Measurements from ENCODE around the gene CLDN7. TPM values are rescaled to one million over a fixed set of nuclear protein-coding genes. Genes with fewer than 3 reads are reported as not detected.

CLDN7 gene
- polyA plus RNA-seq, 6 donors from 2014 or later = 2.9 to 6.9 (median 4.8) TPM; not detected in 1

DNA sequence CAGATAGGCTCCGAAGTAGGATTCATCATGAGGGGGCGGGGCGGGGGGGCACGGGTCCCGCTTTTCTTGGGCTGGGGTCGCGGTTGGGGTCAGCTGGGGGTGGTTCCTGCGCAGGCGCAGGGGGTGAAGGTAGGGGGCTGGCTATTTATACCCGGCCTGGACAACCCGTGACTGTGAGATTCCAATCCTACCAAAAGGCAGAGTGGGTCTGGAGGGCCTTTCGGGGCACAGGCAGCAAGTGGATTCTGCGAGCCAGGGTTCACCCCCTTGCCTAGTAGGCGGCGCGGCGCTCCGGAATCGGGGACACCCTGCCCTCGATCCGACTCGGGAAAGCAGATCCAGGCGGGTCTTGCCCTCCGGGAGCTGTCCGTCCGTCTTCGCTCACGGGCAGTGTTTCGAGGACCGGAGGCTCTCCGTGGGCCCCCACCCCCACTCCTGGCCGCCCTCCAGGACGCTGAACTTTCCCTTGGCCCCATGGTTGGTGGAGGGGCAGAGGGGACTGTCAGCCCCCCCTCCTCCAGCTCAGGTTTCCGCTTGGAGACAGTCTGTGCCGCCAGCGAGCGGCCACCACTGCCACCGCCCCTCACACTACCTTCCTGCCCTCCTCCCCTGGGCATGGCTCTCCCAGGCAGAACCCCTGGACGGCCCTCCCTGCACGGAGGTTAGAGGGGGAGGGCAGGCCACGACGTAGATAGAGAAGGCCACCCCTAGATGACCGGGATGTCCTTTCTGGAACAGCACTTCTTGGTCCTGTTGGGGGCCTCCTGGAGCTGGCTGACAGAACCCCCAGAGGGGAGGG, 19.9 kb upstream of the CLDN7 start:
- DNase-seq = no peak
- H3K4me1 Mint-ChIP-seq = peaks cover 18 to 37% (median 30%) of the 10 kb centered on the region in 3 donors
- no peaks in the 10 kb centered on the region for H3K9me3 Mint-ChIP-seq
- no peak for ATAC-seq (ENCODE audit: low read depth in 2 of 2)
- H3K4me3 Mint-ChIP-seq = peak overlapping the region; percentile 80 to 92 (median 87)
- peak overlapping the region in 3 of 6 donors; percentile 26 to 64 (median 42) for H3K27ac Mint-ChIP-seq
- H3K27me3 Mint-ChIP-seq = peaks cover 18 to 58% (median 29%) of the 10 kb centered on the region in 3 donors
- no peaks in the 10 kb centered on the region for H3K36me3 Mint-ChIP-seq

DNA sequence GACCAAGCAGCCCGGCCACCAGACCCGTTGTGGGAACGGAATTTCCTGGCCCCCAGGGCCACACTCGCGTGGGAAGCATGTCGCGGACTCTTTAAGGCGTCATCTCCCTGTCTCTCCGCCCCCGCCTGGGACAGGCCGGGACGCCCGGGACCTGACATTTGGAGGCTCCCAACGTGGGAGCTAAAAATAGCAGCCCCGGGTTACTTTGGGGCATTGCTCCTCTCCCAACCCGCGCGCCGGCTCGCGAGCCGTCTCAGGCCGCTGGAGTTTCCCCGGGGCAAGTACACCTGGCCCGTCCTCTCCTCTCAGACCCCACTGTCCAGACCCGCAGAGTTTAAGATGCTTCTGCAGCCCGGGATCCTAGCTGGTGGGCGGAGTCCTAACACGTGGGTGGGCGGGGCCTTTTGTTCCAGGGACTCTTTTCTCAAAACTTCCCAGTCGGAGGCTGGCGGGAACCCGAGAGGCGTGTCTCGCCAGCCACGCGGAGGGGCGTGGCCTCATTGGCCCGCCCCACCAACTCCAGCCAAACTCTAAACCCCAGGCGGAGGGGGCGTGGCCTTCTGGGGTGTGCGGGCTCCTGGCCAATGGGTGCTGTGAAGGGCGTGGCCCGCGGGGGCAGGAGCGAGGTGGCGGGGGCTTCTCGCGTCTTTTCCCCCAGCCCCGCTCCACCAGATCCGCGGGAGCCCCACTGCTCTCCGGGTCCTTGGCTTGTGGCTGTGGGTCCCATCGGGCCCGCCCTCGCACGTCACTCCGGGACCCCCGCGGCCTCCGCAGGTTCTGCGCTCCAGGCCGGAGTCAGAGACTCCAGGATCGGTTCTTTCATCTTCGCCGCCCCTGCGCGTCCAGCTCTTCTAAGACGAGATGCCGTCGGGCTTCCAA, 19.0 kb upstream of the CLDN7 start, which contains the start of gene SLC2A4:
Gene SLC2A4, plus strand, starts transcription at position 645 of the 879 bp plus-strand sequence. Its CDS starts 217 bp downstream, at position 862.
- Mint-ChIP-seq H3K27ac (peak within 1 kb of the TSS; percentile 64 to 96 (median 90)), H3K4me3 (peak within 1 kb of the TSS; percentile 80 to 92 (median 88)), H3K36me3 (no peaks in the 10 kb centered on the region), H3K9me3 (no peaks in the 10 kb centered on the region), H3K4me1 (peaks cover 18 to 37% (median 26%) of the 10 kb centered on the region in 3 donors), H3K27me3 (peaks cover 16 to 50% (median 24%) of the 10 kb centered on the region in 3 donors)
- DNase-seq (peak; percentile 73), ATAC-seq (ENCODE audit: low read depth in 2 of 2) (peak; percentile 60 to 68)

DNA sequence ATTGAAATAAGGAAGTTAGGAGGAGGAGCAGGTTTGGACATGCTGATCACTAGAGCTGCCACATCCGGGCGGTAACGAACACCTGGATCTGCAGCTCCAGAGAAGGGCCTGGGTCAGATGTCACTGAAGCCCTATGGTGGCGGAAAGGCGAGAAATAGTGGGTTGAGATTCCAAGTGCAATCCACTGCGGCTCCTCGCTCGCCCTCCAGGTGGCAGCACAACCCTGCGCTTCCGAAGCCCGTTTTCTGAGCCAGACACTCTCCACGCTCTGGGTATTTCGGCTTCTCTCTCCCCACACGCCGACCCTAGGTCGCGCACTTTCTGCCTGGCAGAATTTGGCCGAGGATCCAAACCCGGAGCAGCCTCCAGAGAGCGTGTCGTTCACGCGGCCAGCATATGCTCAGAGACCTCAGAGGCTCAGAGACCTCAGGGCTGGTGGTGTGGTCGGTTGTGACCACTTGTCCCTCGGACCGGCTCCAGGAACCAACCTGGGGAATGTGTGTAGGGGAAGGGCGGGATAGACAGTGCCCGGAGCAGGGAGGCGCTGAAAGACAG, 18.3 kb upstream of the CLDN7 start:
- Mint-ChIP-seq H3K9me3 (no peaks in the 10 kb centered on the region), H3K27me3 (peaks cover 10 to 44% (median 20%) of the 10 kb centered on the region in 3 donors)
- ATAC-seq (ENCODE audit: low read depth in 2 of 2) = peak; percentile 83 to 84

DNA sequence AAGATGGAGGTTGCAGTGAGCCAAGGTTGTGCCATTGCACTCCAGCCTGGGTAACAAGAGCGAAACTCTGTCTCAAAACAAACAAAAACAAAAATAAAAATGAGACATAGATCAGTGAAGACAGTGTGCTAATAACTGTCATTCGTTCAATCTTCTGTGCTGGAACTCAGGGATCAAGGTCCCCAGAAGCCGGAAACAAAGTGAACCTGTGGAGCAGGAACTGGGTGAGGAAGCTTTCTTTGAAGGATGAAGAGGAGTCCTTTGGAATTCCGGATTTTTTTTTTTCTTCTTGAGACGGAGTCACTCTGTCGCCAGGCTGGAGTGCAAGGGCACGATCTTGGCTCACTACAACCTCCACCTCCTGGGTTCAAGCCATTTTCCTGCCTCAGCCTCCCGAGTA, 17.2 kb upstream of the CLDN7 start:
- Mint-ChIP-seq H3K27ac (peak overlapping the region in 1 of 6 donors; percentile 29), H3K4me3 (peak overlapping the region in 1 of 8 donors; percentile 5), H3K36me3 (no peaks in the 10 kb centered on the region), H3K27me3 (peaks cover 10 to 33% (median 20%) of the 10 kb centered on the region in 3 donors), H3K4me1 (peaks cover 18 to 37% (median 26%) of the 10 kb centered on the region in 3 donors), H3K9me3 (no peaks in the 10 kb centered on the region)
- no peak for ATAC-seq (ENCODE audit: low read depth in 2 of 2)
- no peak for DNase-seq

More for the DNA sequence above, 18.3 kb upstream of the CLDN7 start:
- Mint-ChIP-seq H3K4me1 (peaks cover 18 to 37% (median 26%) of the 10 kb centered on the region in 3 donors), H3K36me3 (no peaks in the 10 kb centered on the region), H3K27ac (peak overlapping the region; percentile 44 to 96 (median 88)), H3K4me3 (peak overlapping the region; percentile 80 to 92 (median 88))
- peak; percentile 85 for DNase-seq

DNA sequence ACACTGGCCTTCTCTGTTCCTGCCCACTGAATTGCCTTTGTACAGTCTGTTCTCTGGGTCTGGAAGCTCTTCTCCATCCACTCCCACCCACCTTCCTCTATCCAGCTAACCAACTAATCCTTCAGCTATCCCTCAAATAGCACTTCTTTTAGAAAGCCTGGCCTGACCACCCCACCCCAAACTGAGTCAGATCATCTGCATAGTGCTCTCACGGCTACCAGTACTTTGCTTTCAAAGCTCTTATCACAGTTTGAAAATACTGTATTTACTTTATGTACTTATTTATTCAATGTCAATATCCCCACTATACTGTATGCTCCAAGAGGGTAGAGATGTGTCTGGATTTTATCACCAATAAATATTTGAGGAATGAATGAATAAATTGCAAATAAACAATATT, 4.5 kb upstream of the CLDN7 start:
- peaks cover 15 to 19% (median 17%) of the 10 kb centered on the region in 3 donors for H3K4me1 Mint-ChIP-seq
- H3K36me3 Mint-ChIP-seq = no peaks in the 10 kb centered on the region
- ATAC-seq (ENCODE audit: low read depth in 2 of 2) = no peak
- no peak for DNase-seq
- H3K27me3 Mint-ChIP-seq = peaks cover 13 to 44% (median 32%) of the 10 kb centered on the region in 3 donors
- no peaks in the 10 kb centered on the region for H3K9me3 Mint-ChIP-seq
- no peak overlapping the region for H3K27ac Mint-ChIP-seq
- H3K4me3 Mint-ChIP-seq = no peak overlapping the region

DNA sequence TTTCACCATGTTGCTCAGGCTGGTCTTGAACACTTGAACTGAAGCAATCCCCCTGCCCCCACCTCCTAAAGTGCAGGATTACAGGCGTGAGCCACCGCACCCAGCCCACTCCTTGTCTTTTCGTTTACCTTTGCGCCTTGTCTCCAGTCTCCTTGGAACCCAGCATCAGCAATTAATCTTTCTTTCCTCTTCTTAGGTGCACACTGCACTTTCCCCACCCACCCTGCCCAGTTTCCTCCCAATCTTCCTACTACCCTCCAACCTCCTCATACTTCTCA, 1.5 kb upstream of the CLDN7 start:
- peak overlapping the region in 1 of 6 donors; percentile 75 for H3K27ac Mint-ChIP-seq
- no peaks in the 10 kb centered on the region for H3K9me3 Mint-ChIP-seq
- ATAC-seq (ENCODE audit: low read depth in 2 of 2) (no peak), DNase-seq (no peak)
- H3K36me3 Mint-ChIP-seq = no peaks in the 10 kb centered on the region
- H3K27me3 Mint-ChIP-seq = peaks cover 4 to 28% (median 18%) of the 10 kb centered on the region in 3 donors
- H3K4me1 Mint-ChIP-seq = peaks cover 15 to 31% (median 17%) of the 10 kb centered on the region in 3 donors
- peak overlapping the region in 6 of 8 donors; percentile 76 to 88 (median 87) for H3K4me3 Mint-ChIP-seq

DNA sequence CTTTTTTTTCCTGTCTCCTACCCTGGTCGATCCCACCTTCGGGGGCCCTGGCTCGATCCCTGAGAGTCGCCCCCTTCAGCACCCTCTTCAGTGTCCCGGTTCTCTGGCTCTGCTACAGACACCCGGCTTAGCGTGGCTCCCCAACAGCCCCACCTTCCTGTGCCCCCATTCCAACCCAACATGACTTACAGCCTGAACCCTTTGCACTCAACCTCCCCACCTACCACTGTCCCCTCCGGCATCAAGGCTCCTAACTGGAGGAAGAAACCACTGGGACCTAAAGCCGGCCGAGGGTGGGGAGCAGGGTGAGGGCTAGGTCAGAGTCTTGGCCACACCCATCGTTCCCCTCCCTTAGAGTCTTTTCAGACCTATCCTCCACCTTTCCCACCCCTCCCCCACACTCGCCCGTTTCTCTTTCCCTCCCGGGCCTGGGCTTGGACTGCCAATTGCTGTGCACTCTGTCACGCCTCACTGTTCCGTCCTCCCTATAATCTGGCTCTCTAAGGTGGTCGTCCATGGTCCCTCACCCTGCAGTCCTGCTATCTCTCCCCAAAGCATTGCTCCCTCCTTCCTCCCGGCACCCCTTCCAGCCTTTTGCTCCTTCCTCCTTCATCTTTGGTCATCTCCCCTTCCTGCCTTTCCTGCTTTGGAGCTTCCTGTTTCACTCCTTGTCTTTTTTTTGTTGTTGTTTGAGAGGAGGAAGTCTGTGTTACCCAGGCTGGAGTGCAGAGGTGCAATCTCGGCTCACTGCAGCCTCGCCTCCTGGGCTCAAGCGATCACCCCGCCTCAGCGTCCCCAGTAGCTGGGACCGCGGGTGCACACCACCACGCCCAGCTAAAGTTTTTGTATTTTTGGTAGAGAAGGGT, 890 bp upstream of the CLDN7 start:
- peak overlapping the region; percentile 76 to 88 (median 87) for H3K4me3 Mint-ChIP-seq
- peak overlapping the region in 5 of 6 donors; percentile 1 to 90 (median 75) for H3K27ac Mint-ChIP-seq
- peaks cover 4 to 28% (median 18%) of the 10 kb centered on the region in 3 donors for H3K27me3 Mint-ChIP-seq
- H3K36me3 Mint-ChIP-seq = no peaks in the 10 kb centered on the region
- peaks cover 15 to 31% (median 17%) of the 10 kb centered on the region in 3 donors for H3K4me1 Mint-ChIP-seq
- no peaks in the 10 kb centered on the region for H3K9me3 Mint-ChIP-seq
- DNase-seq (no peak), ATAC-seq (ENCODE audit: low read depth in 2 of 2) (peak; percentile 23 to 24)

DNA sequence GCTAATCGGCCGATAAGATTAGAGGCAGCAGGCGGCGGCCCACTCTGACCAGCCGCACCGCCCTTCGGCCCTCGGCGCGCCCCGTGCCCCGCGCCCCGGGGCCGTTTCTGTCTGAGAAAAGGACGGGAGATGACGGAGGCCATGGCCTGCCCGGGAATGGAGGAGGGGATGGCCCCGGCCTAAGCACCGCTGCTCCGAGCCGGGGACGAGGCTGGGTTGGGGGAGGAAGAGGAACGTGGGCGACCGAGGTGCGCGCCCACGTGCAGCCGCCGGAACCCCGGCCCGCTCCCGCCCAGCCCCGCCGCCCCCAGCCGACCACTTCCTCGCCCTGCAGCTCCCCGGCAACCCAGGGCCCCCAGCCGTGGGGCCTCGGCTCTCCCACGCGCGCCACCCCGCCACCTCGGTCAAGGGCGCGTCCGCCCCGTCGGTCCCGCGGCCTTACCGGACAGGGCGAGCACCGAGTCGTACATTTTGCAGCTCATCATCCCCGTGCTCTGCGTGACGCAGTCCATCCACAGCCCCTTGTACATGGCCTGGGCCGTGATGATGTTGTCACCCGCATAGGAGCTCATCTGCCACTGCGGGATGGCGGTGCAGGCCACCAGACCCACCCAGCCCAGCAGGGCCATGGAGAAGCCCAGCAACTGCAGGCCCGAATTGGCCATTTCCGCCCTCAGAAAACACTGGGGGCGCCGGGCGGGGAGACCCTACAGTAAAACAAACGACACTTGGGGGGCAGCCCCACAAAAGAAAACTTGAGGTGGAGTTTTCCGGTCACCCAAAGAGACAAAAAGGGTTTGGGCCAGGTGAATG, 693 bp downstream of the CLDN7 start:
- peaks cover under 1 to 22% (median 14%) of the 10 kb centered on the region in 3 donors for H3K27me3 Mint-ChIP-seq
- peak overlapping the region; percentile 78 to 89 (median 84) for H3K4me3 Mint-ChIP-seq
- peak overlapping the region in 1 of 6 donors; percentile 80 for H3K27ac Mint-ChIP-seq
- H3K36me3 Mint-ChIP-seq = peaks cover 0 to 5% of the 10 kb centered on the region in 2 donors
- DNase-seq (peak; percentile 42), ATAC-seq (ENCODE audit: low read depth in 2 of 2) (peak; percentile 62 to 68)
- H3K4me1 Mint-ChIP-seq = peaks cover 18 to 31% (median 22%) of the 10 kb centered on the region in 3 donors
- no peaks in the 10 kb centered on the region for H3K9me3 Mint-ChIP-seq

DNA sequence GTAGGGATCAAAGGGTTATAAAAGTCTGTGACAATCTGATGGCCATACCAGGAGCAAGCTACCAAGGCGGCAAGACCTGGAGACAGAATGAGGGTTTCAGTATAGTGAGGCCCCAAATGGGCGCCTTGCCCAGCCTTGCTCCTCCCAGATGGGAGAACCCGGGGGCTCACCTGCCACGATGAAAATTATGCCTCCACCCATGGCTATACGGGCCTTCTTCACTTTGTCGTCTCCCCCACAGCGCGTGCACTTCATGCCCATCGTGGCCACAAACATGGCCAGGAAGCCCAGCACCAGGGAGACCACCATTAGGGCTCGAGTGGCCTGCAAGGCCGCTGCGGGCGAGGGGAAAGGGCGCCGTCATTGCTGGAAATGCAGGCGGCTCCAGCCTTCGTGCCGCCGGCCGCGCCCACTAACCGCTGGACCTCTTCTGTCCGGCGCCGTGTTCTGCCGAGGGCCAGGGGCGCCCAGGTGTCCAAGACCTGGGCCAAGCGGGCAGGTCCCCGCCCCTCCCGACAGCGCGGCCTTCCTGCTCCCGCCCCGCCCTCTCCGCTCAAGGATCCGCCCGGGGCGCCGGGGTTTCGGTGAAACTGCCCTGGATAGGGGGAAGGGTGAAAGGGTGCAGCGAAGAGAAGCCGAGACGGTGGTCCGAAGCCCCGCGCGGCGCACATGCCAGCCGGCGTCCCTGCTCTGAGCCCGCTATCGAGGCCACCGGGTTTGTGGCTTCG, 1.5 kb downstream of the CLDN7 start:
- peak overlapping the region in 3 of 6 donors; percentile 18 to 84 (median 66) for H3K27ac Mint-ChIP-seq
- H3K4me3 Mint-ChIP-seq = peak overlapping the region; percentile 78 to 89 (median 84)
- H3K27me3 Mint-ChIP-seq = peaks cover 0 to 19% (median 12%) of the 10 kb centered on the region in 3 donors
- H3K4me1 Mint-ChIP-seq = peaks cover 22 to 33% (median 25%) of the 10 kb centered on the region in 3 donors
- ATAC-seq (ENCODE audit: low read depth in 2 of 2) (peak; percentile 40 to 44), DNase-seq (no peak)
- peaks cover 0 to 10% of the 10 kb centered on the region in 2 donors for H3K36me3 Mint-ChIP-seq
- no peaks in the 10 kb centered on the region for H3K9me3 Mint-ChIP-seq

DNA sequence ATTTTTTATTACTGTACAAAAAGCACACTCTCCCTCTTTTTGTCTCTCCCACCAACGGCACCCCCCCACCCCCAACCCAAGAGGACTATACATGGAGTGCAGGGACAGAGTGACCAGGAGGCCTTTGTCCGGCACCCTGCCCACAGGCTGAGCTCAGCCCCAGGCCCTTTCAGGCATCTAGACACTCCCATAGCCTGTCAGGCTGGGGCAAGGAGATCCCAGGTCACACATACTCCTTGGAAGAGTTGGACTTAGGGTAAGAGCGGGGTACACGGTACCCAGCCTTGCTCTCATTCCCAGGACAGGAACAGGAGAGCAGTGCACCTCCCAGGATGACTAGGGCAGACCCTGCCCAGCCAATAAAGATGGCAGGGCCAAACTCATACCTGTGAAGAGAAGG, 2.1 kb downstream of the CLDN7 start:
- DNase-seq = no peak
- peak overlapping the region in 7 of 8 donors; percentile 71 to 88 (median 82) for H3K4me3 Mint-ChIP-seq
- H3K4me1 Mint-ChIP-seq = peaks cover 22 to 33% (median 25%) of the 10 kb centered on the region in 3 donors
- no peak for ATAC-seq (ENCODE audit: low read depth in 2 of 2)
- peak overlapping the region in 2 of 6 donors; percentile 60 to 84 for H3K27ac Mint-ChIP-seq
- H3K27me3 Mint-ChIP-seq = peaks cover 0 to 19% (median 12%) of the 10 kb centered on the region in 3 donors
- H3K9me3 Mint-ChIP-seq = no peaks in the 10 kb centered on the region
- H3K36me3 Mint-ChIP-seq = peaks cover 0 to 10% of the 10 kb centered on the region in 2 donors

DNA sequence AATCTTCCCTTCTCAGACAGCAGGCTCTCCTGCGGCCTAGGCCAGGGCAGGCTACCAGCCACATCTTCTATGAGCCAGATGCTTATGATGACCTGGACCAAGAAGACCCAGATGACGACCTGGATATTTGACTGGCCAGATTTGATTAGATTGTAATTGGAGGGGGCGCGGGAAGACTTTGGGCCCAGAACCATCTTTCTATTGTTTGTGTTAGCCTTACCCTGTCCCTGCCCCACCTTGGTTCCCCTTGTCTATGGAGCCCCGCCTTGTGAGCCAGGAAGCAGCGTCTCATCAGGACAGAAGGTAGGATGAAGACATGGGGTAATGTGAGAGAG, 2.8 kb downstream of the CLDN7 start:
- Mint-ChIP-seq H3K9me3 (no peaks in the 10 kb centered on the region), H3K27me3 (peaks cover 0 to 19% (median 12%) of the 10 kb centered on the region in 3 donors), H3K4me3 (peak overlapping the region in 5 of 8 donors; percentile 25 to 78 (median 63)), H3K4me1 (peaks cover 22 to 34% (median 25%) of the 10 kb centered on the region in 3 donors), H3K27ac (no peak overlapping the region), H3K36me3 (peaks cover 0 to 15% of the 10 kb centered on the region in 2 donors)
- DNase-seq (no peak), ATAC-seq (ENCODE audit: low read depth in 2 of 2) (no peak)

Data from naive B cell (primary cell).